GM21737 (cell line): Measurements from ENCODE around the gene ACACA.

Source experiments
- ATAC-seq: cut with Tn5 transposase; IDR thresholded peaks from one replicate; pipeline ENCODE4 v1.9.1; 2021; ENCODE audit warnings: mild to moderate bottlenecking, moderate library complexity; ENCODE audit not compliant: unreplicated experiment

The ACACA gene

DNA sequence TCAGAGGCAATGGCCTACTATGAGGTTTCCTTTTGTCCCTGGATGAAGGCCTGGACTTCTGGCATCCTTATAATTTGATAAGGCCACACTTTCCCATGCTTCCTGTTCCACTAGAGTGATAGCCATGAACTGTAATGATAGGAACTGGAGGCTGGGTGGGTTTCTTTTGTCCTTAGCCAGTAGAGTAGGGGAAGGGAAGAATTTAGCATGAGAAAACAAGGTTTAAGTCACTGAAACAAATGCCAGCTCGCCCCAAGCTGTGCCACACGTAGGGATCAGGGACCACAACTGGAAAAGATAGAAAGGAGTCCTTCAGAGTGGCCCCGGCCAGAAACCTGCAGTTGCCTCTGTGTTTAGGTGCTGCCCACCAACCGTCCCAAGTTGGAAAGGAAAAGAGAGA lies 111.7 kb downstream of the ACACA start:
- no peak for ATAC-seq

DNA sequence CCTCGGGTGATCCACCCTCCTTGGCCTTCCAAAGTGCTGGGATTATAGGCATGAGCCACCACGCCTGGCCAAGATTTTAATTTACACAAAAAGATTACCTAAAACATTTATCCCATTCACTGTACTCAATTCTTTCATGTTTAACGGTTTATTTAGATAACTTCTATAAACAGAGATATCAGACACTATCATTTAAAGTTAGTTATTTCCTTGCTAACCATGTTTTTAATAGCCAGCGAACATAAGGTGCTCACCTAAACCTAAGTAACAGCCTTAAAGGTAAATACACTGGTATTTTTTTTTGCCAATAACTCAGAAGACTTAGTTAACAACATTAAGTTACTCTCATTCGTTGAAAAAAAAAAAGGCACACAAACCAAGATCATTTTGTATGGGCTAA lies 112.9 kb downstream of the ACACA start:
- no peak for ATAC-seq

DNA sequence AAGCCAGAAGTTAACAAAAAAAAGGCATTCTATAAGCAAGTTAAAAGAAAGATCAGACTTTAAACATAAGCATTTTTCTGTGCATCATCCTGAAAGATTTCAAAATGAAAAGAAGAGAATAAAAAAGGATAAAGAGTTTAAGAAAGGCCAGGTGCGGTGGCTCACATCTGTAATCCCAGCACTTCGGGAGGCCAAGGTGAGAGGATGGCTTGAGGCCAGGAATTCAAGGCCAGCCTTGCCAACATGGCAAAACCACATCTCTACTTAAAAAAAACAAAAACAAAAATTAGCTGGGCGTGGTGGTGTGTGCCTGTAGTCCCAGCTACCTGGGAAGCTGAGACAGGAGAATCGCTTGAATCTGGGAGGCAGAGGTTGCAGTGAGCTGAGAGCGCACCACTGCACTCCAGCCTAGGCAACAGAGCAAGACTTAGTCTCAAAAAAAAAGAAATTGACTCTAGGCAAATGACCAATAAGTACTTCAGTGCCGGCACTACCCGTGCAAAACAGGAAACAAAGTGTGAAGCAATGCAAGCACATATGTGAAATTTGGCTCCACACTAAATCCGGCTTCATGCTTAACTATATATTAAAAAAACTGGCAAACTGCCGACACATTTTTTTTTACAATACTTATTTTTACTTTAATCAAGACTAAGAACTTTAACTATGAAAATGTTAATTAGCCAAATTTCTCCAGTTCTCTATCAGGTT lies 114.1 kb downstream of the ACACA start:
- ATAC-seq, result no peak

DNA sequence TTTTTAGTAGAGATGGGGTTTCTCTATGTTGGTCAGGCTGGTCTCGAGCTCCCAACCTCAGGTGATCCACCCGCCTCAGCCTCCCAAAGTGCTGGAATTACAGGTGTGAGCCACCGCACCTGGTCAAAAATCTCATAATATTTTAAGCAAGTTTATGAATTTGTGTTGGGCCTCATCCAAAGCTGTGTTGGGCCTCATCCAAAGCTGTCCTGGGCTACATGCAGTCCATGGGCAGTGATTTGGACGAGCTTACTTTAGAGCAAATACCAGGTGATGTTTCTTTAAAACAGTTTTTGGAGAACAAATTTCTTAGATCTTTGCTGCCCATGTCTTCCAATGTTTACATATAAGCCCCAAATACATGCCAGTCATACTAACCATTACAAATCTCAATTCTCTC lies 115.3 kb downstream of the ACACA start:
- no peak for ATAC-seq

DNA sequence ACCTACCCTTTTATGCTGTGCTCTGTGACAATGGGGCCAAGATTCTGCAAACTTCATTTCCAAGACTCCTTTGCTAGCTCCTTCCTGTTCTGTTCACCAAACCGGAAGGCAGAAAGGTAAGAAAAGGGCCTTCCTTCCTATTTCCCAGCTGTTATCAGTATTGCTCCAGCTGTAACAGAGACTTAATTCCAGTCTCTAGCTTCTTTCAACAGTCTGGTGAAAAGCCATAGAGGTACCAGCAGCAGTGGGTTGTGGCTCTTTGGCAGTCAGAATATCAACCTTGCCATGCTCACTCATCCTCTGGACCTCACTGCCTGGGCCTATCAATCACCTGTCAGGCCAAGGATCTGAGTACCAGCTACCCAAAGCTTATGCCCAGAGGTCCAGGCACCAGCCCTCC lies 120.2 kb downstream of the ACACA start:
- no peak for ATAC-seq

DNA sequence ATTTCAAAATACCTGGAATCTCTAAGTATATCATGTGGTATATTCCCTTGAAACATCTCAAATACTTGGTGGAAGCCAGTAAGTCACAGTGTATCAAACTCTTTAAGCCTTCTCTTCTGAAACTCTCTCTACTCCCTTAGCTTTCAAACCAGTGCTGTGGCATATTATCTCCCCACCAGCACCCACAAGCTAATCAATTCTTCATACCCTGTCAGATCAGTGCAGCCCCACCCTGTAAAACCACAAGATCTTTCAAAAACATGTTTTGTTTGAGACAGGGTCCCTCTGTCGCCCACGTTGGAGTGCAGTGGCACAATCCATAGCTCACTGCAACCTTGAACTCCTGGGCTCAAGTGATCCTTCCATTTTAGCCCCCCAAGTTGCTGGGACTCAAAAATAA lies 122.4 kb downstream of the ACACA start:
- no peak for ATAC-seq

DNA sequence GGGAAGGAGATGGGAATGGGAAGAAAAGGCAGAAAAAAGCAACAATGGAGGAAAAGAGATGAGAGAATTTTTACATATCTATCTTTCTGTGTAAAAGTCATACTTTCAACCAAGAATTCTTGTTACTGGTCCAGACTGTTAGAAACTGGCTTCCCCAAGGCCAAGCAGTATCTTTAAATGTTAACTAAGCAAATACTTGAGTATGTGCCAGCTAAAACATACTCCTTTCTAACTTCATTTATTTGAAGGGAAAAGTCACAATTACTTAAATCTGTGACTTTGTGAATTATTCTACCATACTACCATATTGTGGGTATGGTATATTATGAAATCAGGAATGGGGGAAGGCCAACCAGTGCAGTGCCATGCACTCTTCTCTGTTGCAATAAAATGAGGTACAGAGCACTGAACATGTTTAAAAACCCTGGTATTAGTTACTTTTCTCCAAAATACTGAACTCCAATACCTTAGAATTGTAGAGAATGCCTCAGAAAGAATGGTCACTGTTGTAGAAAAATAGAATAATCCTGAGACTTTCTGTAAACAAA lies 123.1 kb downstream of the ACACA start:
- no peak for ATAC-seq

DNA sequence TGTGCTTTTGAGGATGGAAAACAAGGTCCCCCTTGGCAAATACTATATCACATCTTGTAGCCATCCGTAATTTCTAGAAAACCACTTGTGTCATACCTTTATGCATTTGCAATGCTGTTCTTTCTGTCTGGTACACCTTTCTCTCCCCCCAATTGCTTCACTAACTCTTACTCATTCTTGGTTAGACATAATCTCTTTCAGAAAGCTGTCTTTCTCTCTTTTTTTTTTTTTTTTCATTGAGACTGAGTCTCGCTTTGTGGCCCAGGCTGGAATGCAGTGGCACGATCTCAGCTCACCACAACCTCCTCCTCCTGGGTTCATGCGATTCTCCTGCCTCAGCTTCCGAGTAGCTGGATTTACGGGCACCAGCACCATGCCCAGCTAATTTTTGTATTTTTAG lies 125.8 kb downstream of the ACACA start:
- no peak for ATAC-seq

DNA sequence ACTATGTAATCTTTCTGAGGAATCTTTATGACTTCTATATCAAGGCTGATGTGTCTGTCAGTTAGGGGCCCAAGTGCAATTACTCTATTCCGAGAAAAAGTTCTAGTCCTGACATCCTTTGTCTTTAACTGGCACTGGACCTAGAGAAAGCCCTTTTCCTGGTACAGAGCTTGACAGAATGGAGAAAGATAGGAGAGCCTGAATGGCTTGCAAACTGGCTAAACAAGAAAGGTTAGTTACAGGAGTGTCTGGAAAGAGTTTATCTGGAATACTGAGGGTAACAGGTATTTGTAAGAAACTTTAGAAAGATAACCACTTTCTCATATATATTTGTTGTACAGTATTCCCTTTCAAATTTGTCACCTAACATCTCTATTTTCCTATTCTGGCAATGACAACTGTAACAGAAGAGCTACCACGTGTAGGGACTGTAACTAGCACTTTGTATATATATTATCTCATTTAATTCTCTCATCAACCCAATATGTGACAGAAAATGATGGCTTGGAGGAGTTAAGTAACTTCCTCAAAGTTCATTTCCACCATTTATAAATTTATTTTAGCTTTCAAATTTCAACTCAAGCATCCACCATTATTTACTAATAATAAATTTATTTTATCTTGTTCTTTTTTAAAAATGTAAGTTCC lies 128.3 kb downstream of the ACACA start:
- no peak for ATAC-seq

DNA sequence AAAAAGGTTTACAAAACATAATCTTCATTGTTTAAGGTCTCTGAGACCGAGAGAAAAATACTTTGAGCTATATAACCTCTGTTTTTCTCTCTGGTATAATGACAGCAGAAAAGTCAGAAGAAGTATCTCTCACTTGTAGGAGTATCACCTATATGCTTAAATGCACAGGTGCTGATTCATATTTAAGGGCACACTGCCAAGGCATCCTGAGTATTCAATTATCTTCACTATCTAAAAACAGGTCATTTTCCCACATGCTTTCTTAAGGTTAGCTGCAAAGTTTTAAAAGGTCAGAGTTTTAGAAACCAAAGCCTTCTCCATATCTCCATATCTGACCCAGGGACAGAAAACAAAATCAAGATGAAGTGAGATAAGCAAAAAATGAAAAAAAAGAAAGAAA lies 130.2 kb downstream of the ACACA start:
- ATAC-seq, result no peak

DNA sequence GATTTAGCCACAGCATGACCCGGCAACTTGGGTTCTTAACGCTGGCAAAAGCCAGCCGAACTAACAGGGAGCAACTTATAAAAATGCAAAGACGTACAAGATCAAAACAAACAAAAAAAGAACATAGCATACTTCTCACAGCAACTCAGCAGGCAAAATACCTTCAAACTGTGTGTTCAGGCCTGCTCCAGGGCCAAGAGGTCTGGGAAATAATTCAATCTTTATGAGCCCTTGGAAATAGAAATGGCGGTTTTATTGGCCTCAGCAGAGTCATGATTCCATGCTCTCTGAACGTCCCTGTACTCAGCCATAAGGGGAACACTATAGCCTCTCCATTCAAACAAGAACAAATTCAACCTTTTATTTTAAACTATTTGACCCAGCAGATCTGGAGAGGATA lies 132.2 kb downstream of the ACACA start:
- no peak for ATAC-seq

DNA sequence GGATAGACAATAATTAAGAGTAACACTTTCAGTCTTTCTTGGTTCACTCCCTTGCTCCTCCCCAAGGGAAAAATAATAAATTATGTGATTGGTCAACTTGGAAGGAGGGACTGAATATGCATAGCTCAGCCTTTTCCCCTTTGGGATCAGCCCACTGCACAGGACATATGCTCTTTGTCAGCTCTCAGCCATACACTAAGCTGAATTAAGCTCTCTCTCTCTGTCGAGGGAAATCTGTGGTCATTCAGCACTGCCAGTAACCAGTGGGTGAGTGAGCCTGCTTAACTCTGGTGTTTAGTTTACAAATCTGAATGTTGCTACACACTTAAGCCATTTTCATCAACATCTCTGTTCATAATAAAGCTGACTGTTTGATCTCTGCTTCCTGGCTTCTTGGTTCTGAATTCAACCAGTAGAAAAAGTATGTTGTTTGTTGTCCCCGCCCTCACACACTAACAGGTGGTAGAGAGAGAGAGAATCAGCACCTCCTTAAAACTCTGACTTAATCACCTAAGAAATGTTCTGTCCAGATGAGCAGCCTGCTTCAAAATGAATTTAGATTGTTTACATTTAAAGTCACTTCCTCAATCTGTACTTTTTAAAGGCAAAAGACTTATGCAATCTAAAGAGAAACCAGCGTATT lies 133.1 kb downstream of the ACACA start:
- no peak for ATAC-seq

DNA sequence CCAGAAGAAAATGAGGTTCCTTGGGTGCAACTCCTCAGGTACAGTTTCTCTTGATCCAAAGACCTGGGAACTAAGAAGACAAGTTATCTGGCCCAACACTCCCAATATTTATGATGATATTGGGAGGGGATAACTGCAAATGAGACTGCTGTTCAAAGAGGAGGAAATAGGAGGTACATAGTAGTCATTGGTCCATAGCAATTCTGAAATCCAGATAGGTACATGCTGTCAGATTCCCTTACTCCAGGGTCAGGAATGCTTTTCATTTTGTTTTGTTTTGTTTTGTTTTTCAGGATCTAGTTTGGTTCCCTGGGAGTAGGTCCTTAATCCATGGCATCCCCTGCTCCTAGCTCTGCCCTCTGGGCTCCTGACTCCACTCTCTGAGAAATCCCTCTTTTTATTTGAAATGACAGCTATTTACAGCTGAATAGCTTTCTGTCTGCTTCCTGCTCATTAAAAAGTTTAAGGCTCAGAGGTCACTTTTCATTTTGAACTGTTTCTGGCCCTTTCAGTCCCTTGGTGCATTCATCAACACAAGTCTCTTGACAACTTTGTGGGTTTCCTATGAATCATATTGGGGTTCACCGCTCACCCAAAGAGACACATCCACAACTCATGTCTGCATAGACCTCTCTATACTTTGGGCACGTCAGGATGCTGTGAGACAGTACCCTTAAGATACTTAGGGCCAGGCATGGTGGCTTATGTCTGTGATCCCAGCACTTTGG lies 141.0 kb downstream of the ACACA start:
- ATAC-seq, result no peak

DNA sequence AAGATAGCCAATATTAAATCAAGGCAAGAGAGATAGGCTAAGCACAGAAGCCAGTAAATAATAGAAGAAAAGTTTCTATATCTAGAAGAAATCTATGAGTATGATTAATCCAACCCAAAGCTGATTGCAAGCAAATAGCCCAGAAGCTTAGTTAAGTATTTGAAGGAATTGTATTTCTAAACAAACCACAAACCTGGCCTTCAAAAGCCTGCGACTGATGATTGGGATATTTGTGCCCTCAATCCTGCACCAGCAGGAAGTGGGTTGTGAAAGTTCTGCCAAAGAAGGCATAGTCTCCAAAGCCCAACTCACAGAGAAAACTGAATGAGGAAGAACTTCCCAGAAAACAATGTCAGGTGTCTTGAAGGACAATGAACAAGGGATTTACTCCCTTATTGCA lies 145.3 kb downstream of the ACACA start:
- no peak for ATAC-seq

DNA sequence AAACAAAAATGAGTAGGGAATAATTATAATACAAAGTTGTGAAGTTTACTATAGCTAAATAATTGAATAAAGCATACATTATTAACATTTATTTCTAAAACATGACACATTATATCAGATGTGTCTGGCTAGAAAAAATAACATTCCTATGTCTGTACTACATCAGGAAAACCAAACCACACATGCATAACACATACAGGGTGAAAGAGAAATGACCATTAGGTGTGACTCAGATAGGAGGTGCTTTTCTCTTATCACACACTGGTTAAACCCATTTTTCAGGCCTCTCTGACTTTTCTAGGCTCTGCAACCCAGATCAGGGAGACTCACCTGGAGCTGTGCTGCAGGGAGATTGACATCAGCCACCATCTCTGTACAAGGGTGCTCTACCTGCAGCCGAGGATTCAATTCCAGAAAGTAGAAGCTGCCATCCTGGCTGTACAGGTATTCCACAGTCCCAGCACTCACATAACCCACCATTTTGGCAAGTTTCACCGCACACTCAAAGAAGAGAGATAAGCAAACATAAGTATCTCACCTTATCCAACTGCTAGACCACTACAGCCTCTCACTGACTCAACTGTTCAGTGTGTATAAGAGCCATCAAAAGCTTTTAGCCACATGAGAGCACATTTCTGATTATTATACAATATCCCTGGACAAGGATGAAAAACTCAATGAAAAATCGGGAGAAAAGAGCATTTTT lies 147.5 kb downstream of the ACACA start:
- ATAC-seq, result no peak

DNA sequence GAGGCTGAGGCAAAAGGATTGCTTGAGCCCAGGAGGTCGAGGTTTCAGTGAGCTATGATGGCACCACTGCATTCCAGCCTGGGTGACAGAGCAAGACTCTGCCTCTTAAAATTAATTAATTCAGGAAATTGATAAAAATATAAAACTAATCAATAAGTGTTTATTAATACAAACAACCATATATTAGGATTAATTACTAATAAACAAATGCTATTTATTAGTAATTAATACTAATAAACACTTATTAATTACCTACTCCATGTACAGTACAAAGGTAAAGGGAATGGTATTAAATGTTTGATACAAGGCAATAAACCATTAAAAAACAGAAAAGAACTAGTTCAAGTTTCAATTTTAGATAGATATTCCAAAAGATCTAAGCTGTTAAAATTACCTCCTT lies 150.0 kb downstream of the ACACA start:
- ATAC-seq, result no peak

DNA sequence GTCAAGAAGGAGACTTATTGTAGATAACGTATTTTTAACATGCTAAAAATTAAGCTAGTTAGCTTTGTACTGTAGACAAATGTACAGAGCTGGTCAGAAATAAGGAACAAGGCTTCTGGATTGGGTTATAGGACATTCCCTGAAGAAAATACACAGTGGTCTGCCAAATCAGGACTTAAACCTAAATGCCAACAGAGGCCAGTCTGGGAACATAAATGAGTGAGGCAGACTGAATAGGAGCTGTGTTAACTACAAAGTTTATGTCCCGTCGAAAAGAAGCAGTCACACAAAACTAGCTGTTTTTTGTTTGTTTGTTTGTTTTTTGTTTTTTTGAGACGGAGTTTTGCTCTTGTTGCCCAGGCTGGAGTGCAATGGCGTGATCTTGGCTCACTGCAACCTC lies 151.2 kb downstream of the ACACA start:
- ATAC-seq, result no peak

DNA sequence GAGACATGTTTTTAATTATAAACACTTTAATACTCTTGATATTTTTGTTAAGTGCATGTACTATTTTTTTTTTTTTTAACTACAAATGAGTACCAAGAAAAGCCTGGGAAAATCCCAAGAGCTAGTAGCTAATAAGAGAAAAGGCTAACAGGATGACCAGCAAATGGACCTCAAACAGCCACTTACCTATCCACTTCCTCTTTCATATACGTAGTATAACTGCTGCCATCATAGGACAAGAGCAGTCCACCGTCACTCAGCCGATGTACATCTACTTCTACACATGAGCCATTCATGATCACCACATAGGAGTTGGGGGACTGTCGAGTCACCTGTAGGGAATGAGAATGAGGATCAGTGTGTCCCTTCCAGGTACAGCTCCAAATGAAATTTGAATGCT lies 158.8 kb downstream of the ACACA start:
- ATAC-seq, result no peak

DNA sequence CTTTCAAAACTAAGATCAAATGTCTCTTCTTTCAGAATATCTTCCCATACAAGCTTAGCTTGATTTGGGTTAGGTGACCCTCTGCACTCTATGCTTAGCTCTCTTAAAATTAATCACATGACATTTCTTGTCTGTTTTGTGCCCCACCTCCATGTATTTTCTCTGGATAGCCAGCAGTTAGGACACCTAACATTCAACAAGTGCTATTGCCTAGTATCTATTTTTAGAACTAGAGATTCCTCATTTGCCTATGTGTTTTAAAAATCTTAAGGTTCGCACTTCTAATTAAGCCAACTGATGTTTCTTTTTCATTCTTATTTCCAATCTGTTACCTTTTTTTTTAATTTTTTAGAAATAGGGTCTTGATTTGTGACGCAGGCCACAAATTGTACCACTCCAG lies 160.6 kb downstream of the ACACA start:
- no peak for ATAC-seq

DNA sequence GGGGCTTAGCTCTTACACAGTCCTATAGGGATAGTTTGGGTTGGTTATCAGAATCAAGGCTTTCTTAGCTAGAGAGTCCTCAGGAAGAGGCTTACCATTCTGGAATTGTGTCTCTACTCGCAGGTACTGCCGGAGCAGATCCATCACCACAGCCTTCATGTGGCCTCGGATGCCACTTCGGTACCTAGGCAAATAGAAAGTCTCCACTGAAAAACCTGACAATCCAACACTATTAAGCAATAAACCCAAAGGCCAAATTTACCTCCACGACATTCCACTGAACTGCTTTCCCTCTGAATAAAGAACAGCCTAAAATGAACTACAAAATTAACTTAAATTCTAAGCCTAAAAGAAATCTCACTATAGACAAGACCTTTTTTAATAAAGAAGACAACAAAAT lies 166.3 kb downstream of the ACACA start:
- ATAC-seq, result no peak
